ENCODE data around the gene MMD2.

The MMD2 gene

GRCh38 chr7:4959306-4959705, 319 bp upstream of the MMD2 start:
- DNase-seq (ENCODE audit: low spot score) (no peak), FAIRE-seq (no peak)

GRCh38 chr7:4957847-4958476, 1.0 kb downstream of the MMD2 start:
- no peak for FAIRE-seq
- DNase-seq (ENCODE audit: low spot score), result no peak

GRCh38 chr7:4951903-4952636, 6.9 kb downstream of the MMD2 start:
- DNase-seq (ENCODE audit: low spot score), result no peak
- no peak for FAIRE-seq

GRCh38 chr7:4951304-4951703, 7.7 kb downstream of the MMD2 start:
- no peak for FAIRE-seq

GRCh38 chr7:4948402-4948801, 10.6 kb downstream of the MMD2 start:
- no peak for FAIRE-seq

More at GRCh38 chr7:4951304-4951703, 7.7 kb downstream of the MMD2 start:
- DNase-seq (ENCODE audit: low spot score), result no peak

GRCh38 chr7:4945949-4946348, 13.0 kb downstream of the MMD2 start:
- DNase-seq (ENCODE audit: low spot score), result no peak
- no peak for FAIRE-seq

More at GRCh38 chr7:4948402-4948801, 10.6 kb downstream of the MMD2 start:
- DNase-seq (ENCODE audit: low spot score), result no peak

- FAIRE-seq, result no peak
- no peak for DNase-seq (ENCODE audit: low spot score)
These were observed 14.0 kb downstream of the MMD2 start for GRCh38 chr7:4944939-4945338.

GRCh38 chr7:4943297-4943696, 15.7 kb downstream of the MMD2 start:
- DNase-seq (ENCODE audit: low spot score), result no peak
- no peak for FAIRE-seq

GRCh38 chr7:4939971-4940728, 18.8 kb downstream of the MMD2 start:
- DNase-seq (ENCODE audit: low spot score) (no peak), FAIRE-seq (no peak)

- DNase-seq (ENCODE audit: low spot score) (no peak), FAIRE-seq (no peak)
These were observed 21.6 kb downstream of the MMD2 start for GRCh38 chr7:4937411-4937810.

GRCh38 chr7:4934419-4935025, 24.5 kb downstream of the MMD2 start:
- no peak for FAIRE-seq
- no peak for DNase-seq (ENCODE audit: low spot score)

- FAIRE-seq, result no peak
- peak; percentile 25 for DNase-seq (ENCODE audit: low spot score)
These were observed 27.0 kb downstream of the MMD2 start for GRCh38 chr7:4931943-4932342.

- FAIRE-seq, result no peak
- no peak for DNase-seq (ENCODE audit: low spot score)
These were observed 30.0 kb downstream of the MMD2 start for GRCh38 chr7:4929005-4929404.

GRCh38 chr7:4928445-4928844, 30.5 kb downstream of the MMD2 start:
- no peak for FAIRE-seq

GRCh38 chr7:4919969-4920766, 38.8 kb downstream of the MMD2 start:
- DNase-seq (ENCODE audit: low spot score), result no peak
- no peak for FAIRE-seq

More at GRCh38 chr7:4928445-4928844, 30.5 kb downstream of the MMD2 start:
- no peak for DNase-seq (ENCODE audit: low spot score)

- no peak for DNase-seq (ENCODE audit: low spot score)
- FAIRE-seq, result no peak
These were observed 42.9 kb downstream of the MMD2 start for GRCh38 chr7:4916113-4916512.

GRCh38 chr7:4911111-4911828, 47.7 kb downstream of the MMD2 start:
- no peak for FAIRE-seq
- no peak for DNase-seq (ENCODE audit: low spot score)

- no peak for FAIRE-seq
- no peak for DNase-seq (ENCODE audit: low spot score)
These were observed 52.3 kb downstream of the MMD2 start for GRCh38 chr7:4906682-4907081.

GRCh38 chr7:4905171-4905570, 53.8 kb downstream of the MMD2 start:
- DNase-seq (ENCODE audit: low spot score) (no peak), FAIRE-seq (no peak)

GRCh38 chr7:4904346-4904745, 54.6 kb downstream of the MMD2 start:
- DNase-seq (ENCODE audit: low spot score) (no peak), FAIRE-seq (no peak)
